ENCODE data around the gene VGLL4.
"Not testable (repeated sequence)": the region's sequence is repeated elsewhere in the genome, so short reads cannot be mapped to it uniquely, and the experiment has no call there.

Gene VGLL4

DNA sequence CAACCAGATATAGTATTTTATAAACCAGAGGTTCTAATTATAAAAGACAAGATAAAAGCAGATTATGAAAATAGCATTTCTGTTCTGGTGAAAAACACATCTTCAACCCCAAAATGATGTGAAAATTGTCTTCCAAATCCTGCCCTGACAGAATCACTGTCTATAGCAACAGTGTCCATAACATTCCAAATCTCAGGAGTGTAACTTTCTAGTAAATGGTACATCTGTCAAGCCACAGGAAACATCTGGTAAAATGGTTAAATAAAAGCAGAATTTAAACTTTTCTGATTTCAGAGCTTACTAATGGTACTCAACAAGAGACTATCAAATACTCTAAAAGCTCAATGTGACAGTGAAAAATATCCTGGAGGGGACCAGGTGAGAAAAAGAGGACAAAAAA is 60.5 kb downstream of the VGLL4 start:
- DNase-seq (ENCODE audit: low read depth) = no peak

GRCh38 chr3:11582191-11582968 is 61.3 kb downstream of the VGLL4 start:
- DNase-seq (ENCODE audit: low read depth) = peak; percentile 90

DNA sequence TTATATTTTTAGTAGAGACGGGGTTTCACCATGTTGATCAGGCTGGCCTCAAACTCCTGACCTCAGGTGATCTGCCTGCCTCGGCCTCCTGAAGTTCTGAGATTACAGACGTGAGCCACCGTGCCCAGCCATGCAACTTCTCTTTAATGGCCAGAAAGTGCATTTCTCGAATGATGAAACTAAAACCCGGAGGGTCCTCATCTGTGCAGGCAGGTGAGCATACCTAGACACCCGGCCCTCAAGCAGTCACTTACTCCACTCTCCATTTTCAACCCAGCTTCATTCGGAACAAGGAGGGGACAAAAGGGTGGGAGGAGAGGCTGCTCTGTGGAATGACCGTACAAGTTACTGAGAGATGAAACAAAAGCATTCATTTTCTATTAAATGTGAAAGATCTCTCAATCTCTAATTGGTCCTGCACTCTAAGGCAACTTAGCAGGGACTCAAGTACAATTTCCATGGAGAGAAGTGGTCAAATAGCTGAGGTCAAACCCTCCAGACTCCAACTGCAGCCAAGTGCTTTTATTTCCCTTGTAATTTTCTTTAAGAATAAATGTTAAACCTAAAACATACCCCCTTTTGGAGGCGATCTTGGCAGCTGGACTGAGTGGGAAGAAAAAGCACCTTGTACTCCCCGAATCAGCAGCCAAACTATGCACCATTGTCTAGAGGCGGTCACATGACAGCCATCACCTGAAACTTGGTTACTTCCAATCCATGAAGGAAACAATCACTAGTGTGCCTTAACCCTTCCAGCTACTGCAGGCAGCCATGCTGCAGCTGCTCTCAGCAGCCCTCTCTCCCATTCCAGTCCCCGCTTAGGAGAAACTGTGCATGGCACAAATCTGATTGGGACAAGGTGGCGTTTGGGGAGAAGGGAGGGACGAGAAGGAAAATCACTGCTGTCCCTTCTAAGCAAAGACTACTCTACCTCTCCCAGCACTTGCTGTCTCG is 62.2 kb downstream of the VGLL4 start:
- no peak for DNase-seq (ENCODE audit: low read depth)

GRCh38 chr3:11580645-11581044 is 63.1 kb downstream of the VGLL4 start:
- DNase-seq (ENCODE audit: low read depth) = peak; percentile 60

DNA sequence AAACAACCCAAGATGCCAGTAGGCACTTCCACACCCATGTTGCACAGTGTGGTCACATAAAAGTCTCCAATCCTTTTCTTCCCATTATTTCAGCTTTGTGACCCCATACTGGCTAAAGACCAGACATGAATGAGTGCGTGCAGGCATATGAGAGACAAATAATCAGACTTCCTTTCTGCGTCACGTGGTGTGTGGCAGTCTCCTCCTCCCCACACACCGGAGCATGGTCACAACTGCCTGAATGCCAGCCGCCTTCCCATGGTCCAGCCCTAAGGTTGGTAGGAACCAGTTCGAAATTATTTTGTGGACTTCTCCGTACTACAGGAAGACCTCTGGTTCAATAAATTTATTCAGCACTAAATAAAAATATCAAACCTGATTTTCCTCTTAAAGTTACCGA is 65.5 kb downstream of the VGLL4 start:
- DNase-seq (ENCODE audit: low read depth) = no peak

- no peak for DNase-seq (ENCODE audit: low read depth)
Observed at GRCh38 chr3:11576453-11576852, 67.3 kb downstream of the VGLL4 start.

DNA sequence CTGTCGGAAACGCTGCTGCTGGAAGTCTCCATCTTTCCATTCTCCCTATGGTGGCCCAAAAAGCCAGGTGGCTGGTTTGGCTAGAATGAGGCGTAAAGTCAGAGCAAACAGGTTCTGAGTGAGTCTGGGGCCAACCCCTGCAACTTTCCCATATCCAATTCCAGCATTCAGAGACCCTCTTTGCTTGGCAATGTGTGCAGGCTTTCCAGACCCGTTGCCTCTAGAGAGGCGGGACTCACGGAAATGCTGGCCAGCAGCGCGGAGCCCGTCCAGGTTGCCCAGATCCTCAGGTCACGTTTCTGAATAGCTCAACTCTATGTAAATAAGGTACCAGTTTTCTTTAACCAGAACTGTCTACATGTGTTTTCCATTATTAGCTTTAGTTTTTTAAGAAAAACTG is 68.0 kb downstream of the VGLL4 start:
- DNase-seq (ENCODE audit: low read depth) = no peak

GRCh38 chr3:11574981-11575669 is 68.6 kb downstream of the VGLL4 start:
- no peak for DNase-seq (ENCODE audit: low read depth)

GRCh38 chr3:11572660-11573059 is 71.1 kb downstream of the VGLL4 start:
- not testable (repeated sequence) for DNase-seq (ENCODE audit: low read depth)

DNA sequence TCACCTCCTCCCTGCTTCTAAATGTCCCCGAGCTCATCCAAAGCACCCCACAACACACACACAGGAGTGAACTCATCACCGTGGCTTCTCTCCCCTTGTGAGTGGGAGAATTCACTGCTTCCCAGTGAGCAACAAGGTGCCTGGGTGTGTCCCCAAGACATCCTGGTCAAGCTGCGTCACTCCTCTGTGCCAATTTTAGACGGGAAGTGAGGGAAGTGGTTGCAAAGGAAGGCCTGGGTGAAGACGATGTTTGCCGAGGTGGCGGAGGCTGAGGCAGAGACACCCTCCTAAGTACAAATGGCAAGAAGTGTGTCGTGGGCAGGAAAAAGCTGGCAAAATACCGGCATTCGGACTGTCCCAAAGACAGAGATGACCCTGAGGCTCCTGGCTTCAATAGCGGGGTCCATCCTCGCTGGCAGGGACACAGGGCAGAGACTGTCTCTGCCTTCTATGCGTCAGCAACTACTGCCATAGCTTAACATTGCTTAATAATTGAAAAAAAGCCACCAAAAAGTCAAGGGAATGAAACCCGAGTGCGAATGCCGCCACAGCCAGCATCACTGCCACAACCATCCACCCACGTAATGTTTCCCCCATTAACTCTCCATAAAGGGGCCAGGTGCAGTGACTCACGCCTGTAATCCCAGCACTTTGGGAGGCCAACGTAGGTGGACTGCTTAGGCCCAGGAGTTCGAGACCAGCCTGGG is 72.8 kb downstream of the VGLL4 start:
- no peak for DNase-seq (ENCODE audit: low read depth)

- no peak for DNase-seq (ENCODE audit: low read depth)
Observed at GRCh38 chr3:11570251-11570650, 73.5 kb downstream of the VGLL4 start.

GRCh38 chr3:11569156-11569741 is 74.5 kb downstream of the VGLL4 start:
- DNase-seq (ENCODE audit: low read depth) = no peak

- peak; percentile 87 for DNase-seq (ENCODE audit: low read depth)
Observed at GRCh38 chr3:11568503-11569155, 75.1 kb downstream of the VGLL4 start.

DNA sequence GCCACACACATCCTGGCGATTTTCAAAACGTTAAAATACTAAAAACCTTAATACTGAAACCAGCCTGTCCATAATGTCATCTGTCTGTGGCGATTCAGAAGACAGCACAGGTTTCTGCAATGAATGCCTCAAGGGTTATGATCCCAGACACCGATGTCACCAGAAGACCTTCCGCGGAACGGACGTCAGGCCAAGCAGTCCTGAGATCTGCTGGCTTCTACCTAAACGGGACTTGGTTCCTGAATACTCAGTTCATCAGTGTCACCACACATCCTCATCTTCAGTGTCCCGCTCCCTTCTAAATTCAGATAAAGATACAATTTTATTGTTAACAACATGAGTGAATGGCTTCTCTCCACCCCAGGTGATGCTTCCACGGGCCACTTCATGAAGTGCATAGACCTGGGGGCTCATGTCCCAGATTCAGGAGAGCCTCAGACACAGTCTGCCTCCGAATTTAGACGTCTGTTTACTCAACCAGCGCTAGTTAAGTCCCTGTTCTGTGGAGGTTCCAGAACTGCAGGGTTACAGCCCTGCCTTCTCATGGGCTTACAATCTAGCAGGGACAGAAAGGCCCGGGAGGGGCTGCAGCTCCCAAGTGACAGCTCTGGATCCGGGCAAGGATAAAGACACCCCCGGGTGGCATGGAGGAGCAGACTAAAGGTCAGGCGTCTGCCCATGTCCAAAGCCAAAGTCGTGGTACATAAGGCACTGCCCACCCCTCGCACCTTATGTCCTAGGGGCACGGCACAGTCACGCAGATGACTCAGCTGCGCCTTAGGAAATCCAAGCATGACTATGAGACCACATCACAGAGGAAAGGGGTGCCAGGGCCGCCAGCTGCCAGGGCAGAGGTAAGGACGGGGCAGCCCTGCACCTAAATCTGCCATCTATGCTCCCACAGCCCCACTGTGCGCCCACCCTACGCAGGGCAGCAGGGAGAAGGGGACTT is 75.9 kb downstream of the VGLL4 start:
- DNase-seq (ENCODE audit: low read depth) = peak; percentile 75

DNA sequence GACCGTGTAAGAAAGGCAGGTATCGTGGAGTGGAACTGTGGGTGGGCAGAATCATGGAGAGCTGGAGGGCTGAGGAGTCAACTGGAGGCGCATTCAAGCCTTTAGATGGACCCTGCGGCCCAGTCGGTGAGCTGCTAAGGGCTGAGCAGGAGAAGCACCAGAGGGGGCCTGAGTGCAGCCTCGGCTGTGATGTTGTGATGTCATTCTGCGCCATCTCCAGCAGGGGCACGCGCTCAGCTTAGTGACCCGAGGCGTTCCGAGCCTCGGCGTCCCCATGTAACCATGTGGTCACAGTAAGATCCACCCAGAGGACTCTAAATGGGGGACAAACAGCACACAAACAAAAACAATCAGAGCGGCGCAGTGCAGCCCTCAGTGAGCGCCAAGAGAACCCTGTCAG is 76.8 kb downstream of the VGLL4 start:
- no peak for DNase-seq (ENCODE audit: low read depth)

DNA sequence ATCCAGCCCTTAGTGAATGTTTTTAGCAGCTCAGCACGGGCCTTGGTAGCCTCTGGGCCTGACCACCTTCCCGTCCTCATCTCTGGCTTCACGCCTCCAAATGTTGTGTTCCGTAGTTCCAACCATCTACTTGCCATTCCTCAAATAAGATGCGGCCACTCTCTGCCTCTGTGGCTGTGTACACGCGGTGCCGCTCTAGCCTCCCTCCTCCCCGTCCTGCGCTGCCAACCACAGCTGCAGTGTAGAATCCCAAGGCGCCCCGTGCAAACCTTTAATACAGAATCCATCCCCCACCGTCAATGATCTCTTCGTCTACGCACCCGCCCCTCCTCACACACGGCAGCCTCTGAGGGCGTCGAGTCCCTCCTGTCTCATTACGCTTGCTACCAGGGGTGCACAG is 77.2 kb downstream of the VGLL4 start:
- no peak for DNase-seq (ENCODE audit: low read depth)

DNA sequence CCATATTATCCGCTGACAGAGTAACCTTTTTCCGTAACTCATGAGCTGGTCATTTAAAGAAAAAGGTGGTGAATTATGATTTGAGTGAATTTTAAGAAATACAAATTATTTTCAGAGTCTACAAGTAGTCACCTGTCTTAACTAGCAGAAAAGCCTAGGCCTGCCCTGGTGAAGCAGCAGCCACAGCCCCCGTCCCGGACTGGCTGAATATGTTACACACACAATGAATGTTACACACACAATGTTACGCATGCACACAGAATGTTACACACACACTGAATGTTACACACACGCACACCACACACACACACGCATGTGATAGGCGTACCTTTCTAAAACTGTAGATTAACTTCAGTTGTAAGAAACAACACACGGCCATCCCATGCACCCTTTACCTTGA is 77.8 kb downstream of the VGLL4 start:
- DNase-seq (ENCODE audit: low read depth) = no peak

DNA sequence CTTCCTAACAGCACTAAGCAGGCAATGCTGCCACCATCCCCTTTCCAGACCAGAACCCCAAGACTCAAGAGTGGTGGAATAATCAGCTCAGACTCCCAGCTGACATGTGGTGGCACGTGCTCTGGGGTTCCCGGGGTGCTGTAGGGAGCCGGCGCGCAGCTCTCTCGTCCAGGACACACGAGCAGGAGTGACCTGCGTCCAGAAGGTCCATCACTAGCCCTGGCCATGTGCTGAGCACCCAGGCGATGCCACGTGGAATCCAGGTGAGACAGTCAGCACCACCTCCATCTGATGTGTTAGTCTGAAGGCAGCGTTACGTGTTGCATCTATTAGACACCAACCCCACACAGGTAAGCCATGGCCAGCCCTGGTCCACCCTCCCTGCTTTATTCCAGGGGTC is 78.2 kb downstream of the VGLL4 start:
- no peak for DNase-seq (ENCODE audit: low read depth)

DNA sequence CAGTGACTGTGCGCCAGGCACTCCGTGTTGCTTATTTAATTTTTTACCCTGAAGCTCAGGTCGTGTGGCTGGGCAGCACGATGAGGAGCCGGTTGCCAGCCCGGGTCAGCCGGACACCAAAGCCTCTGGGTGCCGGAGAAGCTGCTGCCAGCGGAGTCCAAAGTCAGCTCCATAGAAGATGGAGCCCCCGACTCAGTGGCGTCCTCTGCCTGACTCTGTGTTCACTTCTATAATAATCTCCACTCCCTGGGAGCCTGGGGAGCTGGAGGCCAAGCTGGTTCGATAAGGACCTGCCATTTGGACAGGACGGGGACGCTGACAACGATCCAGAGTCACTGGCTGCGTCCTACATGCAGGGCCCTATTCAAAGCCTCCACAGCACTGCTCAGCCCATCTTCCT is 78.6 kb downstream of the VGLL4 start:
- DNase-seq (ENCODE audit: low read depth) = no peak

- DNase-seq (ENCODE audit: low read depth) = no peak
Observed at GRCh38 chr3:11564577-11565001, 79.1 kb downstream of the VGLL4 start.

Data from iris pigment epithelial cell (primary cell).